Breast epithelium (tissue), 4 donors: Measurements from ENCODE around the gene TRIM46. TPM values are rescaled to one million over a fixed set of nuclear protein-coding genes. Genes with fewer than 3 reads are reported as not detected.
"Not testable (repeated sequence)": the region's sequence is repeated elsewhere in the genome, so short reads cannot be mapped to it uniquely, and the experiment has no call there.

Experiments used
- DNase-seq, 2 donors: peaks; one replicate each; pipeline ENCODE4 v3.0.0-alpha.2; 2019; ENCODE audit warnings: low spot score in 2 of 2
- H3K27ac ChIP-seq, 2 donors: fragments of 200-600 bp; sonication (generic) in 1 of 2; one replicate each; pipeline ENCODE4 v1.5.1; 2016 to 2019; ENCODE audit warnings: mild to moderate bottlenecking in 1 of 2
- H3K27me3 ChIP-seq, 2 donors: fragments of 200-600 bp; sonication (generic) in 1 of 2; one replicate each; pipeline versions ENCODE4 v1.5.1 to v1.6.0; 2017 to 2019; ENCODE audit warnings: control low read depth in 1 of 2, mild to moderate bottlenecking in 1 of 2
- H3K36me3 ChIP-seq: fragments of 200-600 bp; one replicate; pipeline ENCODE4 v1.5.1; 2019
- H3K4me1 ChIP-seq, 2 donors: fragments of 200-600 bp; sonication (generic); one replicate each; pipeline ENCODE4 v1.5.1; 2016 to 2019; ENCODE audit warnings: control low read depth in 1 of 2
- H3K4me3 ChIP-seq, 3 donors: fragments of 200-600 bp; sonication (generic); 1 replicate in 2 of 3; 2 replicates in 1 of 3; pipeline ENCODE4 v1.5.1; 2016 to 2019; ENCODE audit warnings: mild to moderate bottlenecking in 3 of 3, moderate library complexity in 2 of 3
- H3K9me3 ChIP-seq, 2 donors: fragments of 200-600 bp; sonication (generic) in 1 of 2; one replicate each; pipeline ENCODE4 v1.5.1; 2016 to 2019; ENCODE audit warnings: control low read depth in 1 of 2
- CTCF ChIP-seq, 3 donors: fragments of 450-650 bp; IDR thresholded peaks; one replicate each; pipeline ENCODE4 v1.5.1; 2016 to 2017; ENCODE audit warnings: antibody characterized with exemption in 3 of 3, mild to moderate bottlenecking in 3 of 3, moderate library complexity in 3 of 3
- POLR2A ChIP-seq: fragments of 450-650 bp; IDR thresholded peaks from one replicate; pipeline ENCODE4 v1.6.1; 2016; ENCODE audit warnings: antibody characterized with exemption, mild to moderate bottlenecking, moderate library complexity
- POLR2AphosphoS5 ChIP-seq, 3 donors: sonication (generic); formaldehyde crosslinking; IDR thresholded peaks; one replicate each; pipeline ENCODE4 v1.6.1; 2017; ENCODE audit warnings: antibody characterized with exemption in 3 of 3
- intact Hi-C: fragments of 100-400 bp; cut with DNase I; formaldehyde crosslinking; loops from one replicate; pipeline ENCODE4 v1.15.1; 2023; ENCODE audit warnings: low total_unique reads
- total RNA-seq, 3 donors: library from RNA; depleted of rRNA; stranded (reverse); fragments of >200 nt; gene quantifications; one replicate each; pipeline ENCODE4 v1.1.0, GENCODE V29; 2016

Gene TRIM46
- total RNA-seq, 3 donors from 2014 or later, result 0.98 to 1.5 TPM; not detected in 1

GRCh38 chr1:155207806-155208540 lies 34.3 kb downstream of the TRIM46 start, which contains the start of gene THBS3:
Gene THBS3 (minus strand): TSS chr1:155207897. CDS start chr1:155207876, 21 bp downstream.
- intact Hi-C loops, result no loop called here
- Histone ChIP-seq H3K9me3 (no peaks in the 10 kb centered on the region), H3K4me3 (peak within 1 kb of the TSS; percentile 69 to 87 (median 78)), H3K36me3 (no peaks in the 10 kb centered on the region), H3K27me3 (no peaks in the 10 kb centered on the region), H3K27ac (peak within 1 kb of the TSS; percentile 100), H3K4me1 (peaks cover 8 to 20% of the 10 kb centered on the region in 2 donors)
- DNase-seq, result no peak
- TF ChIP-seq POLR2A, result no peak
- no peak for TF ChIP-seq POLR2AphosphoS5 (IDR thresholded peaks at IDR 0.05)
- TF ChIP-seq CTCF (IDR thresholded peaks at IDR 0.05), result no peak

GRCh38 chr1:155208541-155209311 lies 35.1 kb downstream of the TRIM46 start, which contains the start of gene MTX1:
Gene MTX1 (plus strand): TSS chr1:155208695. CDS start chr1:155208805, 110 bp downstream.
- peaks cover 8 to 20% of the 10 kb centered on the region in 2 donors for H3K4me1 ChIP-seq
- no peaks in the 10 kb centered on the region for H3K9me3 ChIP-seq
- no peaks in the 10 kb centered on the region for H3K27me3 ChIP-seq
- TF ChIP-seq POLR2AphosphoS5 (IDR thresholded peaks at IDR 0.05) (peak; percentile 69 to 79 (median 70)), CTCF (IDR thresholded peaks at IDR 0.05) (no peak), POLR2A (peak; percentile 8)
- H3K27ac ChIP-seq, result peak within 1 kb of the TSS; percentile 100
- peak within 1 kb of the TSS; percentile 69 to 87 (median 78) for H3K4me3 ChIP-seq
- no peaks in the 10 kb centered on the region for H3K36me3 ChIP-seq
- peak; percentile 87 to 90 for DNase-seq
- intact Hi-C loops, result no loop called here

- no peaks in the 10 kb centered on the region for H3K36me3 ChIP-seq
- peaks cover 8 to 20% of the 10 kb centered on the region in 2 donors for H3K4me1 ChIP-seq
- no peak for DNase-seq
- H3K27me3 ChIP-seq, result no peaks in the 10 kb centered on the region
- H3K9me3 ChIP-seq, result no peaks in the 10 kb centered on the region
- peak overlapping the region; percentile 100 for H3K27ac ChIP-seq
- TF ChIP-seq POLR2AphosphoS5 (IDR thresholded peaks at IDR 0.05) (no peak), POLR2A (no peak), CTCF (IDR thresholded peaks at IDR 0.05) (no peak)
- intact Hi-C loops, result no loop called here
- peak overlapping the region; percentile 69 to 87 (median 78) for H3K4me3 ChIP-seq
These were observed 35.7 kb downstream of the TRIM46 start for GRCh38 chr1:155209312-155209721.

- H3K36me3 ChIP-seq, result no peaks in the 10 kb centered on the region
- intact Hi-C loops, result no loop called here
- no peaks in the 10 kb centered on the region for H3K27me3 ChIP-seq
- no peaks in the 10 kb centered on the region for H3K9me3 ChIP-seq
- TF ChIP-seq POLR2A (no peak), POLR2AphosphoS5 (IDR thresholded peaks at IDR 0.05) (no peak), CTCF (IDR thresholded peaks at IDR 0.05) (no peak)
- H3K27ac ChIP-seq, result no peak overlapping the region
- DNase-seq, result no peak
- H3K4me3 ChIP-seq, result no peak overlapping the region
- H3K4me1 ChIP-seq, result peaks cover 8 to 20% of the 10 kb centered on the region in 2 donors
These were observed 36.9 kb downstream of the TRIM46 start for GRCh38 chr1:155210314-155211104.

GRCh38 chr1:155211381-155212050 lies 37.9 kb downstream of the TRIM46 start:
- intact Hi-C loops, H3K4me3 ChIP-seq, H3K9me3 ChIP-seq, DNase-seq, H3K27ac ChIP-seq, H3K27me3 ChIP-seq, H3K36me3 ChIP-seq: not testable (repeated sequence)
- H3K4me1 ChIP-seq, result peaks cover 8 to 20% of the 10 kb centered on the region in 2 donors

- H3K9me3 ChIP-seq, H3K27ac ChIP-seq, H3K4me3 ChIP-seq, intact Hi-C loops, DNase-seq, H3K27me3 ChIP-seq, H3K36me3 ChIP-seq: not testable (repeated sequence)
- peaks cover 6 to 19% of the 10 kb centered on the region in 2 donors for H3K4me1 ChIP-seq
These were observed 38.4 kb downstream of the TRIM46 start for GRCh38 chr1:155212051-155212440.

GRCh38 chr1:155214702-155215101 lies 41.1 kb downstream of the TRIM46 start:
- H3K9me3 ChIP-seq, DNase-seq, H3K4me1 ChIP-seq, H3K27me3 ChIP-seq, intact Hi-C loops, H3K4me3 ChIP-seq, H3K36me3 ChIP-seq, H3K27ac ChIP-seq: not testable (repeated sequence)
